Activated T-cell treated with anti-CD3 and anti-CD28 coated beads, Interleukin-2, amount 50 U/mL, for 48 hours (primary cell): Measurements from ENCODE around the gene SIK1.

Experiments
- DNase-seq, 2 experiments: peaks; one replicate each; pipeline ENCODE4 v3.0.0-alpha.2; 2020

The SIK1 gene

DNA sequence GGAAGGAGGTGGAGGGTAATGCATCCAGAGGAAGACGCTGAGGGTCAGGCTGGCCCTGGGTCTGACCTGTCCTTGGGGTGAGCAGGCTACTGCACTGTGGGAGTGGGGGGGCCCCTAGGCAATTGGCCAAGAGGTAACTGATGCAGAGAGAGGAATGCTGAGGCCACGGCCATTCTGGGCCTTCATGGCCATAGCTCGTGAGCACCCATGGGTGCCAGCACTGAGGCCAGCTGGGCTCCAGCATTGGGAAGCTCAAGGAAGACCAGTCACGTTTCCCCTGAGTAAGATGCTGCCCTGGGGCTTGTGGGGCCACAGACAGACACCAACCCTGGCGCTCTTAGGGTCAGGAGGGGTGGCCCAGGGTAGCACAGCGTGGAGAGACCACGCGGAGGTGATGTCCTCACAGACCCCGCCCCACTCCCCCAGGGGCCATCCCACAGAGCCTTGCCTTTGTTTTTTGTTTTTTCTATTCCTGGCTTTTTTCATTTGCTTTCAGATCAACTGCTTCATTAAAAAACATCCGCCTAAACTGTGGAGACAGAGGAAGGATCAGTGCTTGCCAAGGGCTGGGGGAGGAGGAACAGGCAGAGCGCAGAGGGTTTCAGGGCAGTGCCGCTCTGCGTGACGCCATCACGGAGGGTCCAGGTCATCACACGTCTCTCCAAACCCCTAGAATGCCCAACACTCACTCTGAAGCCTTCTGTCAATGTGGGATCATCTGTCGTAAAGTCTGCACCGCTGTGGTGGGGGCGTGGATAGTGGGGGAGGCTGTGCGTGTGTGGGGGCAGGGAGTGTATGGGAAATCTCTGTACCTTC is 61.1 kb downstream of the SIK1 start:
- DNase-seq, result no peak

DNA sequence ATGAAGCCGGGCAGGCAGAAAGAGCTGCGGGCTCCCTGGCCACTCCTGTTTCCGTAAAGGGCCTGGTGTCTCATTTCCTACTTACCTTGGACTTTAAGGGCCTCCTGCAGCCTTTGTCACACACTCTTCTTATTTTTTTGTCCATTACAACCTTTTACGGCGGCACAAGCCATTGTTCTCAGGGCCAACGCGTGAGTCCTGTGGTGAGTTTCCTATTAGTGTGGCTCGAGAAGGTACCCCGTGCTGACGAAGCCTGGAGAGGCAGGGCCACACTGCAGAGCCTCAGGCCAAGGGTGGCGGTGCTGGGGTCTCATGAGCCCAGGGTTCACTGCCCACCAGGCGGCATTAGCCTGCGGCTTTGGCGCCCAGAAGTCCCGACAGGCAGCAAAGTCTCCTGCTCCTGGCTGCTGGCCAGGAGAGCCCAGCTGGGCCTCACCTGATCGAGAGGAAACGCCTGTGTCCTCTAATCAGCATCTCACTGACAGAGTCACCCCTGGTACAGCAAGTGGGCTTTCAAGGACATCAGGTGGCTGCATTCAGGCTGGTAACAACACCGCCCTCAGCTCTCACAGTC is 62.0 kb downstream of the SIK1 start:
- no peak for DNase-seq
